AG10803 (cell line): ENCODE data around the gene PLOD3.

Source experiments
- DNase-seq: peaks from one replicate; pipeline ENCODE4 v3.0.0; 2010; ENCODE audit warnings: low read depth
- H3K4me3 ChIP-seq: 2 replicates; pipeline ENCODE4 v1.5.1; 2011; ENCODE audit warnings: mild to moderate bottlenecking, low read length, control low read depth
- CTCF ChIP-seq: conservative IDR thresholded peaks from 2 replicates; pipeline ENCODE4 v1.5.1; 2011; ENCODE audit warnings: mild to moderate bottlenecking, low read length, control low read depth, inconsistent platforms

PLOD3 gene

GRCh38 chr7:101216860-101217387 lies 457 bp downstream of the PLOD3 start:
- H3K4me3 ChIP-seq = peak overlapping the region; percentile 76
- no peak for DNase-seq
- 0 out of 2 replicates have a peak, but pooled peaks have one; percentile 3 for TF ChIP-seq CTCF

- peak overlapping the region; percentile 76 for H3K4me3 ChIP-seq
- TF ChIP-seq CTCF = no peak
- peak; percentile 27 for DNase-seq
Observed at GRCh38 chr7:101216001-101216859, 1.2 kb downstream of the PLOD3 start.

GRCh38 chr7:101212014-101212413 lies 5.4 kb downstream of the PLOD3 start:
- no peak for TF ChIP-seq CTCF
- no peak for DNase-seq
- no peak overlapping the region for H3K4me3 ChIP-seq

- H3K4me3 ChIP-seq = no peak overlapping the region
- DNase-seq = no peak
- no peak for TF ChIP-seq CTCF
Observed at GRCh38 chr7:101211501-101211900, 5.9 kb downstream of the PLOD3 start.

GRCh38 chr7:101210143-101210542 lies 7.2 kb downstream of the PLOD3 start:
- no peak for DNase-seq
- no peak overlapping the region for H3K4me3 ChIP-seq
- TF ChIP-seq CTCF = no peak

- H3K4me3 ChIP-seq = no peak overlapping the region
- no peak for DNase-seq
- no peak for TF ChIP-seq CTCF
Observed at GRCh38 chr7:101208794-101209193, 8.6 kb downstream of the PLOD3 start.

- DNase-seq = no peak
- TF ChIP-seq CTCF = no peak
- H3K4me3 ChIP-seq = no peak overlapping the region
Observed at GRCh38 chr7:101207459-101207858, 9.9 kb downstream of the PLOD3 start.
